A673 (cell line): Measurements from ENCODE around the gene ECE1. TPM values are rescaled to one million over a fixed set of nuclear protein-coding genes. Genes with fewer than 3 reads are reported as not detected.
"Not testable (repeated sequence)": the region's sequence is repeated elsewhere in the genome, so short reads cannot be mapped to it uniquely, and the experiment has no call there.

ENCODE experiments used
- BruUV-seq: library from RNA; stranded (reverse); fragments of 400-500 nt; replicated peaks from 2 replicates; lab custom pipeline; 2021; lab: Mats Ljungman, UMichigan
- CTCF ChIA-PET: fragments of 300-600 bp; sonication (Branson Sonifier 250); formaldehyde crosslinking; loops from one replicate; lab custom pipeline; 2022; ENCODE audit warnings: antibody characterized with exemption; lab: Charles Lee
- POLR2A ChIA-PET: fragments of 300-600 bp; sonication (Branson Sonifier 250); formaldehyde crosslinking; loops from one replicate; lab custom pipeline; 2022; ENCODE audit warnings: antibody characterized with exemption; ENCODE audit not compliant: low non-redundant PET; lab: Charles Lee
- DNase-seq: peaks from one replicate; pipeline ENCODE4 v3.0.0-alpha.2; 2015; ENCODE audit warnings: low spot score
- H3K27ac ChIP-seq: fragments of 200-600 bp; sonication (generic); 2 replicates; pipeline ENCODE4 v1.5.1; 2016; ENCODE audit warnings: mixed run types, low read depth, mild to moderate bottlenecking, mixed read lengths, antibody characterized with exemption, low read length; ENCODE audit not compliant: poor library complexity, severe bottlenecking
- H3K27me3 ChIP-seq: fragments of 200-600 bp; sonication (generic); replicated peaks from 2 replicates; pipeline ENCODE4 v1.6.1; 2017; ENCODE audit warnings: mixed run types, low read depth, mild to moderate bottlenecking, mixed read lengths, antibody characterized with exemption, low read length; ENCODE audit not compliant: insufficient read depth, poor library complexity
- H3K36me3 ChIP-seq: fragments of 200-600 bp; sonication (generic); 2 replicates; pipeline ENCODE4 v1.6.1; 2016; ENCODE audit warnings: mixed run types, mild to moderate bottlenecking, mixed read lengths, antibody characterized with exemption, low read length; ENCODE audit not compliant: insufficient read depth, poor library complexity, severe bottlenecking
- H3K4me1 ChIP-seq: fragments of 200-600 bp; sonication (generic); 2 replicates; pipeline ENCODE4 v1.6.1; 2017; ENCODE audit warnings: mixed run types, mild to moderate bottlenecking, mixed read lengths, antibody characterized with exemption, low read length; ENCODE audit not compliant: insufficient read depth, poor library complexity, severe bottlenecking
- H3K4me3 ChIP-seq: fragments of 200-600 bp; sonication (generic); 2 replicates; pipeline ENCODE4 v1.5.1; 2016; ENCODE audit warnings: low read depth, mixed run types, mild to moderate bottlenecking, mixed read lengths, low read length; ENCODE audit not compliant: poor library complexity, severe bottlenecking
- H3K9me3 ChIP-seq: fragments of 200-600 bp; sonication (generic); 2 replicates; pipeline ENCODE4 v1.6.1; 2016; ENCODE audit warnings: mixed run types, low read depth, mild to moderate bottlenecking, mixed read lengths, antibody characterized with exemption, low read length; ENCODE audit not compliant: poor library complexity, severe bottlenecking
- CTCF ChIP-seq: fragments of 300-800, 200-600 bp; sonication (generic); conservative IDR thresholded peaks from 2 replicates; pipeline ENCODE4 v1.5.1; 2017; ENCODE audit warnings: low read depth, mild to moderate bottlenecking, antibody characterized with exemption, low read length, moderate library complexity, mixed read lengths
- EZH2 ChIP-seq: fragments of 200-600 bp; sonication (generic); IDR thresholded peaks from 2 replicates; pipeline ENCODE4 v1.6.1; 2017; ENCODE audit warnings: borderline replicate concordance, low read depth, mild to moderate bottlenecking, mixed read lengths, antibody characterized with exemption, low read length; ENCODE audit not compliant: poor library complexity, severe bottlenecking
- intact Hi-C: fragments of 100-400 bp; cut with micrococcal nuclease; formaldehyde crosslinking; loops from one replicate; pipeline ENCODE4 v1.10.0; 2022; ENCODE audit not compliant: unreplicated experiment
- total RNA-seq: library from RNA; stranded (reverse); gene quantifications from 2 replicates; pipeline ENCODE4 v1.2.3, GENCODE V29; 2021

The ECE1 gene
- total RNA-seq, 1 experiment from 2014 or later: 31.5 TPM

GRCh38 chr1:21284206-21285054 is 5.8 kb downstream of the ECE1 start:
- TF ChIP-seq CTCF (no peak), EZH2 (no peak)
- POLR2A ChIA-PET: no interaction called here
- no TSS peak for BruUV-seq
- H3K4me3 ChIP-seq: no peak overlapping the region
- DNase-seq: no peak
- H3K9me3 ChIP-seq: no peaks in the 10 kb centered on the region
- H3K36me3 ChIP-seq: no peaks in the 10 kb centered on the region
- no peaks in the 10 kb centered on the region for H3K27me3 ChIP-seq
- H3K4me1 ChIP-seq: peaks cover 4% of the 10 kb centered on the region
- H3K27ac ChIP-seq: no peak overlapping the region
- CTCF ChIA-PET: no interaction called here
- intact Hi-C loops: no loop called here

- Histone ChIP-seq H3K9me3 (no peaks in the 10 kb centered on the region), H3K36me3 (no peaks in the 10 kb centered on the region), H3K4me1 (no peaks in the 10 kb centered on the region), H3K27me3 (no peaks in the 10 kb centered on the region), H3K4me3 (no peak overlapping the region), H3K27ac (no peak overlapping the region)
- intact Hi-C loops: no loop called here
- no peak for TF ChIP-seq EZH2
- no peak for TF ChIP-seq CTCF
- POLR2A ChIA-PET: no interaction called here
- BruUV-seq: no TSS peak
- CTCF ChIA-PET: no interaction called here
- DNase-seq: no peak
Measured at GRCh38 chr1:21283524-21283923, 6.7 kb downstream of the ECE1 start.

GRCh38 chr1:21282020-21282419 is 8.2 kb downstream of the ECE1 start:
- DNase-seq, H3K27ac ChIP-seq, H3K4me1 ChIP-seq, POLR2A ChIA-PET, H3K36me3 ChIP-seq, BruUV-seq, intact Hi-C loops, H3K27me3 ChIP-seq, H3K9me3 ChIP-seq, CTCF ChIA-PET, H3K4me3 ChIP-seq: not testable (repeated sequence)
